ENCODE results near the gene ZEB2. TPM values are rescaled to one million over a fixed set of nuclear protein-coding genes. Genes with fewer than 3 reads are reported as not detected.

The ZEB2 gene
- total RNA-seq, 1 experiment from 2014 or later: 28.2 TPM

GRCh38 chr2:144495227-144496091 lies 24.5 kb downstream of the ZEB2 start:
- ChIA-PET POLR2A (no interaction called here), CTCF (no interaction called here)
- Mint-ChIP-seq H3K36me3 (ENCODE audit: insufficient read depth, unreplicated experiment) (peaks cover 18% of the 10 kb centered on the region), H3K4me1 (ENCODE audit: insufficient read depth, unreplicated experiment) (peaks cover 9% of the 10 kb centered on the region), H3K27ac (ENCODE audit: low read depth, unreplicated experiment) (no peak overlapping the region), H3K4me3 (ENCODE audit: unreplicated experiment) (no peak overlapping the region), H3K9me3 (ENCODE audit: unreplicated experiment) (no peaks in the 10 kb centered on the region), H3K27me3 (ENCODE audit: insufficient read depth, unreplicated experiment) (no peaks in the 10 kb centered on the region)
- TF ChIP-seq CTCF (IDR thresholded peaks at IDR 0.05; ENCODE audit: unreplicated experiment): no peak
- no peak for DNase-seq (ENCODE audit: unreplicated experiment)
- BruUV-seq (replicated peaks): no TSS peak
- intact Hi-C loops (cut with micrococcal nuclease): no loop called here

GRCh38 chr2:144493027-144493809 lies 26.7 kb downstream of the ZEB2 start:
- H3K4me3 Mint-ChIP-seq (ENCODE audit: unreplicated experiment): no peak overlapping the region
- no peaks in the 10 kb centered on the region for H3K9me3 Mint-ChIP-seq (ENCODE audit: unreplicated experiment)
- intact Hi-C loops (cut with micrococcal nuclease): no loop called here
- DNase-seq (ENCODE audit: unreplicated experiment): no peak
- ChIA-PET POLR2A (interaction anchor here (0.6 kb wide), 1 partner anchor 15 kb away, joined by 3 read pairs; no protein-coding TSS in a partner anchor), CTCF (interaction anchor here (0.6 to 1.0 kb wide), 3 partner anchors 13 to 356 kb away, joined by 3 to 5 read pairs (median 3); no protein-coding TSS in a partner anchor)
- H3K4me1 Mint-ChIP-seq (ENCODE audit: insufficient read depth, unreplicated experiment): peaks cover 9% of the 10 kb centered on the region
- no peak overlapping the region for H3K27ac Mint-ChIP-seq (ENCODE audit: low read depth, unreplicated experiment)
- no TSS peak for BruUV-seq (replicated peaks)
- H3K27me3 Mint-ChIP-seq (ENCODE audit: insufficient read depth, unreplicated experiment): no peaks in the 10 kb centered on the region
- H3K36me3 Mint-ChIP-seq (ENCODE audit: insufficient read depth, unreplicated experiment): peaks cover 14% of the 10 kb centered on the region
- TF ChIP-seq CTCF (IDR thresholded peaks at IDR 0.05; ENCODE audit: unreplicated experiment): no peak

- H3K27ac Mint-ChIP-seq (ENCODE audit: low read depth, unreplicated experiment): no peak overlapping the region
- no peaks in the 10 kb centered on the region for H3K9me3 Mint-ChIP-seq (ENCODE audit: unreplicated experiment)
- DNase-seq (ENCODE audit: unreplicated experiment): no peak
- CTCF ChIA-PET: interaction anchor here (0.6 to 0.7 kb wide), 2 partner anchors 47 to 132 kb away, joined by 3 read pairs; no protein-coding TSS in a partner anchor
- H3K4me1 Mint-ChIP-seq (ENCODE audit: insufficient read depth, unreplicated experiment): peaks cover 6% of the 10 kb centered on the region
- intact Hi-C loops (cut with micrococcal nuclease): no loop called here
- H3K36me3 Mint-ChIP-seq (ENCODE audit: insufficient read depth, unreplicated experiment): peaks cover 14% of the 10 kb centered on the region
- no TSS peak for BruUV-seq (replicated peaks)
- no peak for TF ChIP-seq CTCF (IDR thresholded peaks at IDR 0.05; ENCODE audit: unreplicated experiment)
- no peak overlapping the region for H3K4me3 Mint-ChIP-seq (ENCODE audit: unreplicated experiment)
- POLR2A ChIA-PET: no interaction called here
- no peaks in the 10 kb centered on the region for H3K27me3 Mint-ChIP-seq (ENCODE audit: insufficient read depth, unreplicated experiment)
Observed at GRCh38 chr2:144490857-144491256, 29.1 kb downstream of the ZEB2 start.

- POLR2A ChIA-PET: no interaction called here
- H3K4me1 Mint-ChIP-seq (ENCODE audit: insufficient read depth, unreplicated experiment): no peaks in the 10 kb centered on the region
- no peak overlapping the region for H3K27ac Mint-ChIP-seq (ENCODE audit: low read depth, unreplicated experiment)
- DNase-seq (ENCODE audit: unreplicated experiment): no peak
- no peaks in the 10 kb centered on the region for H3K9me3 Mint-ChIP-seq (ENCODE audit: unreplicated experiment)
- peaks cover 14% of the 10 kb centered on the region for H3K36me3 Mint-ChIP-seq (ENCODE audit: insufficient read depth, unreplicated experiment)
- H3K4me3 Mint-ChIP-seq (ENCODE audit: unreplicated experiment): no peak overlapping the region
- CTCF ChIA-PET: no interaction called here
- intact Hi-C loops (cut with micrococcal nuclease): no loop called here
- TF ChIP-seq CTCF (IDR thresholded peaks at IDR 0.05; ENCODE audit: unreplicated experiment): no peak
- no peaks in the 10 kb centered on the region for H3K27me3 Mint-ChIP-seq (ENCODE audit: insufficient read depth, unreplicated experiment)
- no TSS peak for BruUV-seq (replicated peaks)
Observed at GRCh38 chr2:144490017-144490416, 29.9 kb downstream of the ZEB2 start.
